HG03565 (cell line): Measurements from ENCODE around the gene MYO15B.

Source experiments
- ATAC-seq: cut with Tn5 transposase; IDR thresholded peaks from one replicate; pipeline ENCODE4 v1.9.1; 2021; ENCODE audit warnings: mild to moderate bottlenecking, moderate library complexity; ENCODE audit not compliant: unreplicated experiment

The MYO15B gene

GRCh38 chr17:75601057-75601987 lies 13.7 kb downstream of the MYO15B start:
- ATAC-seq, result no peak

- ATAC-seq, result no peak
These were observed 15.0 kb downstream of the MYO15B start for GRCh38 chr17:75602644-75603043.

GRCh38 chr17:75603123-75603522 lies 15.5 kb downstream of the MYO15B start:
- no peak for ATAC-seq

DNA sequence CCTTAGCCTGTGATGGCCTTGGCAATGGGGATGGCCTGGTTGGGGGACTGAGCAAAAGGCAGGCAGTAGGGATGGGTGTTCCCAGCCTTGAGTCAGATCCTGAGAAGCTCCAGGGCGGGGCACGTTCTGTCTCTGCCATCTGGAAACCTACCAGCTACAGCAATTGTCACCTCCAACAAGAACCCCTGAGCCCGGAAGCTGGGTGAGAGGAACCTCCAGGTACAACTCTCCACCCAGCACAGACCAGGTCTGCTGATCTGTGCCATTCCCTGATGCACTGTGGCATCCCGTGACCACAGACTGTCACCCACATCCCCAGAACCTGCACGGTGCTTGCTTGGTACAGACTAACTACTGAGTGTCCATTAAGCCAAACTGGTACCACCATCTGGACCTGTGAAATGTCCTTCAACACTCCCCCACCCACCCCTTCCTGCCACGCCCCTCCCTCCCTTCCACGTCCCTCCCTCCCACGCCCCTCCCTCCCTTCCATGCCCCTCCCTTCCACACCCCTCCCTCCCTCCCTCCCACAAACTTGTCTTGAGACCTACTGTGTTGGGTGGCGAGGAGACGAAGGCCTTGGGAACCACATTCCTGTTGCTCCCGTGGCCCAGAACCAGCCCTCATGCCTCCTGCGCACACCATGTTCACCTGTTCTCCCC lies 16.6 kb downstream of the MYO15B start:
- ATAC-seq, result no peak

- no peak for ATAC-seq
These were observed 18.2 kb downstream of the MYO15B start for GRCh38 chr17:75605790-75606189.

GRCh38 chr17:75607086-75607485 lies 19.5 kb downstream of the MYO15B start:
- no peak for ATAC-seq

DNA sequence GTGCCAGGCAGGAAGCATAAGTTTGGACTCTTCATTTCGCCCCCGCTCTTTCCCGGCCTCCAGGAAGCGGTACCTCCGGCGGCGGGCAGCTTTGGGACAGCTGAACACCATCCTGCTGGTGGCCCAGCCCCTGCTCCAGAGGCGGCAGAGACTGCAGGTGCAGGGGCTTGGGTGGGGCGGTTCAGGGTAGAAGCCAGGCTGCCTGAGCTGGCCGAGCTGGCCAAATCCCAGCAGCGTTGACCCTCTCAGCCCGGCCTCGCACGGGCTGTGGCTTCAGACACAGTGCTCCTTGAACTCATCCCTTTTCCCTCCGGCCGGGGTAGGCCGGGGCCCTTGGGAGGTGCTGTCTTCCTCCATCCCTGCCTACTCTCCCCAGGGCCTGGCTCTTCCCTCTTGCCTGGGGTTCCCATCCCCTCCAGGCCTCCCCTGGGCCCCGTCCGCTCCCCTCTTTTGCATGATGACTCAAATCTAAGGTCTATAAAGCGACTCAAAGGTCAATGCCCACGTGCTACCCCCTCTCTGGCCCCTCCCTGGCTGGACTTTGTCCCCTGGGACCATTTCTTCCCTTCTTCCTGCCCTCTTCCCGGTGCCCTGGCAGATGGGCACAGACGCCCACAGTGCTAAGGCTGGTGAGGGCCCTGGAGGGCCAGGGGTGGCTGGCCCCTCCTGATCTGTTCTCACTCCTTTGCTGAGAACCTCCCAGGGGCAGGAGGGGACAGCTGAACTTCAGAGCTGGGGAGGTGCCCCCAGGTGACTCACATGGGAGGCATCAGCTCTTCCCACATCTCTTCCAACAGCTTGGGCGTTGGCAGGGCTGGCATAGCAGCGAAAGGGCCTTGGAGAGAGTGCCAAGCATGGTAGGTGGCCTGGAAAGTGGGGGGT lies 22.7 kb downstream of the MYO15B start:
- no peak for ATAC-seq

- ATAC-seq, result no peak
These were observed 24.3 kb downstream of the MYO15B start for GRCh38 chr17:75611851-75612429.

DNA sequence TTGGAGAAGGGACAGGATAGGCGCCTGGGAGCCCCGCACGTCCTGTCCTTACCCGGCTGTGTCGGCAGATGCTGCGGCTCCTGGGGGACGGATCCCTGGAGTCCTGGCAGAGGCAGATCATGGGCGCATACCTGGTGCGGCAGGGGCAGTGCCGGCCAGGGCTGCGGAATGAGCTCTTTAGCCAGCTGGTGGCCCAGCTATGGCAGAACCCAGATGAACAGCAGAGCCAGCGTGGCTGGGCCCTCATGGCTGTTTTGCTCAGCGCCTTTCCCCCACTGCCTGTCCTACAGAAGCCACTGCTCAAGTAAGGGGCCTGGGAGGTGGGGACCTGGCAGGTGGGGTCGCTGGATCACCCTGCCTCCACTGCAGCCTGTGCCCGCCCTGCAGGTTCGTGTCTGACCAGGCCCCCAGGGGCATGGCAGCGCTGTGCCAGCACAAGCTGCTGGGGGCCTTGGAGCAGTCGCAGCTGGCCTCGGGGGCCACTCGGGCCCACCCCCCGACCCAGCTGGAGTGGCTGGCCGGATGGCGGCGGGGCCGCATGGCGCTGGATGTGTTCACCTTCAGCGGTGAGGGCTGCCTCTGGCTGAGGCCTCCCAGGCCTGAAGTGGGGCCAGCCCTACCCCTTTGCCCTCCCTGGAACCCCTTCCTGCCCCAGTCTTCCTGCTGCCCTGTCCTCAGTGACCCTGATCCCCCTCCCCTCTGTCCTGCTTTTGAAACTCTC lies 25.5 kb downstream of the MYO15B start:
- no peak for ATAC-seq

- no peak for ATAC-seq
These were observed 26.4 kb downstream of the MYO15B start for GRCh38 chr17:75614006-75614405.

DNA sequence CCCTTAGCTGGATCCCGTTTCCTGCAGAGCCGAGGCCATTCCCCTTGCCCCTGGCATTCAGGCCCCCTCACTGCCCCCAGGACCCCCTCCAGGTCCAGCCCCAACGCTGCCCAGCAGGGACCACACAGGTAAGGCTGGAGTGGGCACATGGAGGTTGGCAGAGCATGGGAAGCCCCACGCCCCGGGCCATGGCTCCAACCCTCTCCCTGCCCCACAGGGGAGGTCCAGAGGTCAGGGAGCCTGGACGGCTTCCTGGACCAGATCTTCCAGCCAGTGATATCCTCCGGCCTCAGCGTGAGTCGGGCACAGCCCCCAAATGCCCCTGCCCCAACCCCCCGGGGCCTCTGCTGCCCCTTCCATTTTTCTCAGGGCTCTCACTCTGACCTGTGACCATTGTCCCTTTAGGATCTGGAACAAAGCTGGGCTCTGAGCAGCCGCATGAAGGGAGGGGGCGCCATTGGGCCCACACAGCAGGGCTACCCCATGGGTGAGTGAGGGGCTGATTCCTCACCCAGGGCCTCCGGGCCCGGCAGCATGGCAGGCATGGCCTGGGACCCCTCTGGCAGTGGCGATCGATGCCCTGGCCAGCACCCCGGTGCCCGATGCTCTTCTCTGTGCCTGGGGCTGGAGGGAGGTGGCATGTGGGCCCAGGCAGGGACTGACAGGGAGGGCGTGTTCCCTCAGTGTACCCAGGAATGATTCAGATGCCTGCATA lies 27.1 kb downstream of the MYO15B start:
- no peak for ATAC-seq

GRCh38 chr17:75615301-75615700 lies 27.7 kb downstream of the MYO15B start:
- ATAC-seq, result no peak

DNA sequence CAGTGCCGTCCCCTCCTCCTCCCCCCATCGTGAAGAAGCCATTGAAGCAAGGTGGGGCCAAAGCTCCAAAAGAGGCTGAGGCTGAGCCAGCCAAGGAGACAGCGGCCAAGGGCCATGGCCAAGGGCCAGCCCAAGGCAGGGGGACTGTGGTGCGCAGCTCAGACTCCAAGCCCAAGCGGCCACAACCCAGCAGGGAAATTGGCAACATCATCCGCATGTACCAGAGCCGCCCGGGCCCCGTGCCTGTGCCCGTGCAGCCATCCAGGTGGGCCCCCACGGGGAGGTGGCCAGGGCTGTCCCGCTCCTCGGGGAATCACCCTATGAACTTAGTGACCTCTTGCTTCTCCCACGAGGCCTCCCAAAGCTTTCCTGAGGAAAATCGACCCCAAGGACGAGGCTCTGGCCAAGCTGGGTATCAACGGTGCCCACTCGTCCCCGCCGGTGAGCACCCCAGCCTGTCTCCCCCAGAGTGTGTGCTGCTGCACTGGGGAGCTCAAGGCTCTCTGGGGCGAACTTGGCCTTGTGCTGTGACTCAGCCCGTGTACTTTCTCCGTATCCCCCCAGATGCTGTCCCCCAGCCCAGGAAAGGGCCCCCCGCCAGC lies 29.0 kb downstream of the MYO15B start:
- no peak for ATAC-seq

GRCh38 chr17:75617218-75617617 lies 29.6 kb downstream of the MYO15B start:
- no peak for ATAC-seq

DNA sequence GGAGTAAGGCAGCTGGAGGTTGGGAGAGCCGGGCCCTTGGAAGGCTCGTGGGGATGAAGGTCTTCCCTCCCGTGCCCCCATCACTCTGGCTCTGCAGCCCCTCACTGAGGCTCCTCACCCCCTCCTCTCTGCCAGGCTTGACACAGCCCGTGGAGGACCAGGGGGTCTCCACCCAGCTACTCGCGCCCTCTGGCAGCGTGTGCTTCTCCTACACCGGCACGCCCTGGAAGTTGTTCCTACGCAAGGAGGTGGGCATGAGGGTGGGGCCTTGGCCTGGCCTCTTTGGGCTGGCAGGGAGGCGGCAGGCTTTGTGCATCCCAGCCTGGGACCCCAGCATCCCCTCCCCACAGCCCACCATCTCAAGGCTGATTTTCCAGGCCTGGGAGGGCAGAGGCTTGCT lies 30.1 kb downstream of the MYO15B start:
- no peak for ATAC-seq

- ATAC-seq, result no peak
These were observed 32.2 kb downstream of the MYO15B start for GRCh38 chr17:75619506-75620431.

GRCh38 chr17:75621489-75621888 lies 33.9 kb downstream of the MYO15B start:
- no peak for ATAC-seq

- no peak for ATAC-seq
These were observed 34.5 kb downstream of the MYO15B start for GRCh38 chr17:75622076-75622475.
